Uterus (tissue), 2 donors: ENCODE data around the gene EIF4EBP2.

Experiments
- POLR2A ChIP-seq, 2 donors: fragments of 450-650 bp; IDR thresholded peaks; one replicate each; pipeline ENCODE4 v1.6.1; 2016; ENCODE audit warnings: antibody characterized with exemption in 2 of 2, mild to moderate bottlenecking in 1 of 2, moderate library complexity in 1 of 2
- TF ChIP-seq, protein P1 (sequence below), 4 experiments: fragments of 200-600 bp in 2 of 4; fragments of 450-650 bp in 2 of 4; sonication (generic) in 2 of 4; IDR thresholded peaks; one replicate each; pipeline ENCODE4 v1.5.1; 2016 to 2019; ENCODE audit warnings: antibody characterized with exemption in 4 of 4, mild to moderate bottlenecking in 2 of 4, moderate library complexity in 1 of 4

- TF ChIP-seq, protein P1, sequence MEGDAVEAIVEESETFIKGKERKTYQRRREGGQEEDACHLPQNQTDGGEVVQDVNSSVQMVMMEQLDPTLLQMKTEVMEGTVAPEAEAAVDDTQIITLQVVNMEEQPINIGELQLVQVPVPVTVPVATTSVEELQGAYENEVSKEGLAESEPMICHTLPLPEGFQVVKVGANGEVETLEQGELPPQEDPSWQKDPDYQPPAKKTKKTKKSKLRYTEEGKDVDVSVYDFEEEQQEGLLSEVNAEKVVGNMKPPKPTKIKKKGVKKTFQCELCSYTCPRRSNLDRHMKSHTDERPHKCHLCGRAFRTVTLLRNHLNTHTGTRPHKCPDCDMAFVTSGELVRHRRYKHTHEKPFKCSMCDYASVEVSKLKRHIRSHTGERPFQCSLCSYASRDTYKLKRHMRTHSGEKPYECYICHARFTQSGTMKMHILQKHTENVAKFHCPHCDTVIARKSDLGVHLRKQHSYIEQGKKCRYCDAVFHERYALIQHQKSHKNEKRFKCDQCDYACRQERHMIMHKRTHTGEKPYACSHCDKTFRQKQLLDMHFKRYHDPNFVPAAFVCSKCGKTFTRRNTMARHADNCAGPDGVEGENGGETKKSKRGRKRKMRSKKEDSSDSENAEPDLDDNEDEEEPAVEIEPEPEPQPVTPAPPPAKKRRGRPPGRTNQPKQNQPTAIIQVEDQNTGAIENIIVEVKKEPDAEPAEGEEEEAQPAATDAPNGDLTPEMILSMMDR (IDR thresholded peaks at IDR 0.05), result no peak
- TF ChIP-seq POLR2A (IDR thresholded peaks at IDR 0.05), result no peak
These were observed 5.8 kb downstream of the EIF4EBP2 start for GRCh38 chr10:70409772-70410171.
